ENCODE data around the gene NEK2. TPM values are rescaled to one million over a fixed set of nuclear protein-coding genes. Genes with fewer than 3 reads are reported as not detected.
"Not testable (repeated sequence)": the region's sequence is repeated elsewhere in the genome, so short reads cannot be mapped to it uniquely, and the experiment has no call there.

Gene NEK2
- total RNA-seq, 1 experiment from 2014 or later, result 42.1 TPM

GRCh38 chr1:211701733-211702132 lies 26.3 kb upstream of the NEK2 start:
- Histone ChIP-seq H3K9me3 (no peaks in the 10 kb centered on the region), H3K36me3 (no peaks in the 10 kb centered on the region), H3K4me3 (no peak overlapping the region), H3K27me3 (no peaks in the 10 kb centered on the region)
- DNase-seq, result no peak

GRCh38 chr1:211699059-211699458 lies 23.6 kb upstream of the NEK2 start:
- Histone ChIP-seq H3K36me3 (no peaks in the 10 kb centered on the region), H3K27me3 (no peaks in the 10 kb centered on the region), H3K9me3 (no peaks in the 10 kb centered on the region), H3K4me3 (no peak overlapping the region)
- no peak for DNase-seq

- H3K4me3 ChIP-seq, result no peak overlapping the region
- peak; percentile 48 for DNase-seq
Observed at GRCh38 chr1:211698161-211699026, 23.0 kb upstream of the NEK2 start.

GRCh38 chr1:211697356-211697755 lies 21.9 kb upstream of the NEK2 start:
- Histone ChIP-seq H3K27me3 (no peaks in the 10 kb centered on the region), H3K4me3 (no peak overlapping the region), H3K9me3 (no peaks in the 10 kb centered on the region), H3K36me3 (no peaks in the 10 kb centered on the region)
- DNase-seq, result no peak

More at GRCh38 chr1:211698161-211699026, 23.0 kb upstream of the NEK2 start:
- H3K9me3 ChIP-seq, result no peaks in the 10 kb centered on the region
- H3K36me3 ChIP-seq, result no peaks in the 10 kb centered on the region
- no peaks in the 10 kb centered on the region for H3K27me3 ChIP-seq

- Histone ChIP-seq H3K27me3 (no peaks in the 10 kb centered on the region), H3K4me3 (no peak overlapping the region), H3K36me3 (no peaks in the 10 kb centered on the region), H3K9me3 (no peaks in the 10 kb centered on the region)
- DNase-seq, result no peak
Observed at GRCh38 chr1:211695135-211695816, 19.9 kb upstream of the NEK2 start.

- not testable (repeated sequence) for DNase-seq, H3K9me3 ChIP-seq, H3K36me3 ChIP-seq
Observed at GRCh38 chr1:211693911-211694310, 18.5 kb upstream of the NEK2 start.

GRCh38 chr1:211688421-211688820 lies 13.0 kb upstream of the NEK2 start:
- H3K9me3 ChIP-seq, result no peaks in the 10 kb centered on the region
- DNase-seq, result no peak
- H3K4me3 ChIP-seq, result no peak overlapping the region
- no peaks in the 10 kb centered on the region for H3K36me3 ChIP-seq
- H3K27me3 ChIP-seq, result no peaks in the 10 kb centered on the region

More at GRCh38 chr1:211693911-211694310, 18.5 kb upstream of the NEK2 start:
- not testable (repeated sequence) for H3K27me3 ChIP-seq, H3K4me3 ChIP-seq

- no peaks in the 10 kb centered on the region for H3K36me3 ChIP-seq
- no peak overlapping the region for H3K4me3 ChIP-seq
- DNase-seq, result no peak
- no peaks in the 10 kb centered on the region for H3K9me3 ChIP-seq
- no peaks in the 10 kb centered on the region for H3K27me3 ChIP-seq
Observed at GRCh38 chr1:211687462-211688215, 12.2 kb upstream of the NEK2 start.

GRCh38 chr1:211685823-211686222 lies 10.4 kb upstream of the NEK2 start:
- Histone ChIP-seq H3K27me3 (no peaks in the 10 kb centered on the region), H3K36me3 (no peaks in the 10 kb centered on the region), H3K9me3 (no peaks in the 10 kb centered on the region), H3K4me3 (no peak overlapping the region)
- DNase-seq, result no peak

- DNase-seq, result no peak
Observed at GRCh38 chr1:211684791-211685190, 9.4 kb upstream of the NEK2 start.

GRCh38 chr1:211684331-211684730 lies 8.9 kb upstream of the NEK2 start:
- H3K36me3 ChIP-seq, result no peaks in the 10 kb centered on the region
- no peak overlapping the region for H3K4me3 ChIP-seq
- DNase-seq, result no peak
- H3K9me3 ChIP-seq, result no peaks in the 10 kb centered on the region
- H3K27me3 ChIP-seq, result no peaks in the 10 kb centered on the region

More at GRCh38 chr1:211684791-211685190, 9.4 kb upstream of the NEK2 start:
- H3K27me3 ChIP-seq, result no peaks in the 10 kb centered on the region
- H3K36me3 ChIP-seq, result no peaks in the 10 kb centered on the region
- H3K4me3 ChIP-seq, result no peak overlapping the region
- no peaks in the 10 kb centered on the region for H3K9me3 ChIP-seq

GRCh38 chr1:211683396-211684297 lies 8.2 kb upstream of the NEK2 start:
- no peaks in the 10 kb centered on the region for H3K36me3 ChIP-seq
- no peak for DNase-seq
- no peaks in the 10 kb centered on the region for H3K27me3 ChIP-seq
- no peaks in the 10 kb centered on the region for H3K9me3 ChIP-seq
- no peak overlapping the region for H3K4me3 ChIP-seq

GRCh38 chr1:211682186-211682585 lies 6.8 kb upstream of the NEK2 start:
- not testable (repeated sequence) for H3K9me3 ChIP-seq, H3K27me3 ChIP-seq, H3K4me3 ChIP-seq, H3K36me3 ChIP-seq, DNase-seq

- Histone ChIP-seq H3K27me3 (no peaks in the 10 kb centered on the region), H3K4me3 (no peak overlapping the region), H3K9me3 (no peaks in the 10 kb centered on the region), H3K36me3 (no peaks in the 10 kb centered on the region)
- peak; percentile 75 for DNase-seq
Observed at GRCh38 chr1:211680752-211681327, 5.4 kb upstream of the NEK2 start.

- DNase-seq, result no peak
- Histone ChIP-seq H3K9me3 (no peaks in the 10 kb centered on the region), H3K4me3 (no peak overlapping the region), H3K27me3 (no peaks in the 10 kb centered on the region), H3K36me3 (peaks cover 14% of the 10 kb centered on the region)
Observed at GRCh38 chr1:211677659-211678058, 2.2 kb upstream of the NEK2 start.

- H3K27me3 ChIP-seq, result no peaks in the 10 kb centered on the region
- no peak overlapping the region for H3K4me3 ChIP-seq
- peaks cover 20% of the 10 kb centered on the region for H3K36me3 ChIP-seq
- no peak for DNase-seq
- no peaks in the 10 kb centered on the region for H3K9me3 ChIP-seq
Observed at GRCh38 chr1:211676761-211677160, 1.3 kb upstream of the NEK2 start.
